Hepatocyte (in vitro differentiated cells): Measurements from ENCODE around the gene LRMDA.

ENCODE experiments used
- CTCF ChIP-seq: fragments of 200-600 bp; sonication (generic); IDR thresholded peaks from 2 replicates; pipeline ENCODE4 v1.5.1; 2016; ENCODE audit warnings: antibody characterized with exemption, mild to moderate bottlenecking; ENCODE audit not compliant: poor library complexity
- EZH2 ChIP-seq: fragments of 200-600 bp; sonication (generic); IDR thresholded peaks from 2 replicates; pipeline ENCODE4 v1.6.1; 2016; ENCODE audit warnings: antibody characterized with exemption, mild to moderate bottlenecking, borderline replicate concordance

GRCh38 chr10:76411729-76412435 lies 980.5 kb downstream of the LRMDA start:
- TF ChIP-seq EZH2 (no peak), CTCF (no peak)
